HG02852 (cell line): Measurements from ENCODE around the gene NEU2.
"Not testable (repeated sequence)": the region's sequence is repeated elsewhere in the genome, so short reads cannot be mapped to it uniquely, and the experiment has no call there.

ENCODE experiments used
- ATAC-seq: cut with Tn5 transposase; IDR thresholded peaks from one replicate; pipeline ENCODE4 v1.9.1; 2021; ENCODE audit warnings: mild to moderate bottlenecking, moderate library complexity; ENCODE audit not compliant: unreplicated experiment

The NEU2 gene

GRCh38 chr2:233033672-233034071 is 1.2 kb downstream of the NEU2 start:
- no peak for ATAC-seq

DNA sequence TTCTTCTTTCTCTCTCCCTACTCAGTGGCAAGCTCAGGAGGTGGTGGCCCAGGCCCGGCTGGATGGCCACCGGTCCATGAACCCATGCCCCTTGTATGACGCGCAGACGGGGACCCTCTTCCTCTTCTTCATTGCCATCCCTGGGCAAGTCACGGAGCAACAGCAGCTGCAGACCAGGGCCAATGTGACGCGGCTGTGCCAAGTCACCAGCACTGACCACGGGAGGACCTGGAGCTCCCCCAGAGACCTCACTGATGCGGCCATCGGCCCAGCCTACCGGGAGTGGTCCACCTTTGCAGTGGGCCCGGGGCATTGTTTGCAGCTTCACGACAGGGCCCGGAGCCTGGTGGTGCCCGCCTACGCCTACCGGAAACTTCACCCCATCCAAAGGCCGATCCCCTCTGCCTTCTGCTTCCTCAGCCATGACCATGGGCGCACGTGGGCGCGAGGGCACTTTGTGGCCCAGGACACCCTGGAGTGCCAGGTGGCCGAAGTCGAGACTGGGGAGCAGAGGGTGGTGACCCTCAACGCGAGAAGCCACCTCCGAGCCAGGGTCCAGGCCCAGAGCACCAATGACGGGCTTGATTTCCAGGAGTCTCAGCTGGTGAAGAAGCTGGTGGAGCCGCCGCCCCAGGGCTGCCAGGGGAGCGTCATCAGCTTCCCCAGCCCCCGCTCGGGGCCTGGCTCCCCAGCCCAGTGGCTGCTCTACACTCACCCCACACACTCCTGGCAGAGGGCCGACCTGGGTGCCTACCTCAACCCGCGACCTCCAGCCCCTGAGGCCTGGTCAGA is 1.8 kb downstream of the NEU2 start:
- ATAC-seq = no peak

DNA sequence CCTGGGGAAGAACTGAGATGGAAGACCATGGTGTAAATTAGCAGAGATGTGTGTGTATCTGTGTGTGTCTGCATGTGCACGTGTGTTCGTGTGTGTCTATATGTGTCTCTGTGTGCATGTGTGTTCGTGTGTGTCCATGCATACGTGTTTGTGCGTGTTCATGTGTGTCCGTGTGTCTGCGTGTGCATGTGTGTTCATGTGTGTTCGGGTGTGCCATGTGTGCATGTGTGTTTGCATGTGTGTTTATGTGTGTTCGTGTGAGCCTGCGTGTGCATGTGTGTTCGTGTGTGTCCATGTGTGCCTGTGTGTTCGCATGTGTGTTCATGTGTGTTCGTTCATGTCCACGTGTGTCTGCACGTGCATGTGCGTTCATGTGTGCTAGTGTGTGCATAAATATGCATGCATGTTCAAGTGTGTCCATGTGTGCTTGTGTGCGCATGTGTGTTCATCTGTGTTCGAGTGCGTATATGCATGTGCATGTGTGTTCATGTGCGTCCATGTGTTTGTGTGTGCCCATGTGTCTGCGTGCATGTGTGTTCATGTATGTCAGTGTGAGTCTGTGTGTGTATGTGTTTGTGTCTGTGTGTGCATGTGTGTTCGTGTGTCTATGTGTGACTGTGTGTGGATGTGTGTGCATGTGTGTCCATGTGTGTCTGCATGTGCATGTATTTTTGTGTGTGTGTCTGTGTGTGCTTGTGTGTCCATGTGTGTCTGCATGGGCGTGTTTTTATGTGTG is 3.1 kb downstream of the NEU2 start:
- ATAC-seq = no peak

GRCh38 chr2:233036162-233036838 is 3.8 kb downstream of the NEU2 start:
- no peak for ATAC-seq

DNA sequence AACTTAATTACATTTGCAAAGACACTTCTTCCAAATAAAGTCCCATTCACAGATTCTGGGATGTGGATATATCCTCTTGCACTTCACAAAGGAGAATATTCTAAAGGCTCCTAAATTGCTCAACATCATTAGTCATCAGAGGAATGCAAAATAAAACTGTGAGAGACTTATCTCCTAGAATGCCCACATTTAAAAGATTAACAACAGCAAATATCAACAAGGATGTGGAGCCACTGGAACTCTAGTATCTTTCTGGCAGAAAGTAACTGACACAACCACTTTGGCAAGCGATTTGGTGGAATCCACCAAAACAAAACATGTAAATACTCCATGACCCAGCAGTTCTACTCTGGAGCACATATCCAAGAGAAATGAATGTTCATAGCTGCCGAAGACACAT is 4.6 kb downstream of the NEU2 start:
- ATAC-seq = no peak

GRCh38 chr2:233039212-233039845 is 6.9 kb downstream of the NEU2 start:
- ATAC-seq = no peak

DNA sequence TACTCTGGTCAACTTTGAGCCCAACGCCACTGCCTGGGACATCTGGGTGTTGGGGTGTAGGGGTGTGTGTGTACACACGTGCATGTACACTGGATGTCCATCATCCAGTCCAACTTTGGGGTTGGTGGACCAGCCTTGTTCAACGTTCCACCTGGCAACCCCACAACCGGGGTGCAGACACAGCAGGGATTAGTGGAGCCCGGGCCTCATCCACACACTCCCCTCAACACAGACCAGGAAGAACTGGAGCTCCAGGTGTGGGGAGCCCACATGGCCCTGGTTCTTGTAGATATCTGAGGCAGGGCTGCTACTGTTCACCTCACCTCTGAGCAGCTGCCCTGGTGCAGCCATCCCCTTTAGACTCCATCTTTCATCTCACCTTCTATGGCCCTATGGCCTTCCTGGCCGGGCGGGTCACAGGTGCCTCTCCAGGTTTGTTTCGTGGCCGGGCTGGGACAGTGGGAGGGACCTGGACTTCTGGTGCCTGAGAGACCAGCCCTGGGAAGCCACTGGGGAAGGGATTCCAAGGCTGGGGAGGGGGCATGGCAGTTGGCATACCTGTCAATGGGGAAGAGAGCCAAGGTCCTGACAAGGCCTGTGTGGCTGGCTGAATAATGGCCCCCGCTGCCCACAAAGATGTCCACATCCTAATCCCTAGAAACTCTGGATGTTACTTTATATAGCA is 7.5 kb downstream of the NEU2 start:
- no peak for ATAC-seq

GRCh38 chr2:233040571-233040970 is 8.1 kb downstream of the NEU2 start:
- no peak for ATAC-seq

DNA sequence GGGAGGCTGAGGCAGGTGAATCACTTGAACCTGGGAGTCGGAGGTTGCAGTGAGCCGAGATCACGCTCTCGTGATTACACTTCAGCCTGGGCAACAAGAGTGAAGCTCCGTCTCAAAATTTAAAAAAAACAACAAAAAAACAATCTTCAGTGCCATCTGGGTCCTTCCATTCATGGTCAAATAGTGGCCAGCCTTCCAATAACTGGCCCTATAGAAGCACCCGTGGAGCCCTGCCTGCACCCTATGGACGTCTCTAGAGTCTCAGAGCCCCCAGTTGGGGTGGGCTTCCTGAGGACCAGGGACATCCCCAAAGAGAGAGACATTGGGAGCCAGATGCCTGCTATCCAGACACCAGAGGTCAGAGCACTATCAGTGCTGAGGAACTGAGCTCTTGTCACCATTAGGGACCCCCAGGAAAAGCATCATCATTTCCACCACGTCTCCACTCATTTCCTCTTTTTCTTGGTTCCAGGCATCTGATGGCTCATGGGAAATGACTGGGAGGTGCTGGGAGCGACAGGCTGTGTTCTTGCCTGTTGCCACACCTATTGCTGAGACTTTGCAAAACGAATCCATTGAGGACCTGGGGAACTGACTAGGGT is 9.4 kb downstream of the NEU2 start:
- ATAC-seq = no peak

GRCh38 chr2:233042549-233042948 is 10.1 kb downstream of the NEU2 start:
- ATAC-seq = no peak

DNA sequence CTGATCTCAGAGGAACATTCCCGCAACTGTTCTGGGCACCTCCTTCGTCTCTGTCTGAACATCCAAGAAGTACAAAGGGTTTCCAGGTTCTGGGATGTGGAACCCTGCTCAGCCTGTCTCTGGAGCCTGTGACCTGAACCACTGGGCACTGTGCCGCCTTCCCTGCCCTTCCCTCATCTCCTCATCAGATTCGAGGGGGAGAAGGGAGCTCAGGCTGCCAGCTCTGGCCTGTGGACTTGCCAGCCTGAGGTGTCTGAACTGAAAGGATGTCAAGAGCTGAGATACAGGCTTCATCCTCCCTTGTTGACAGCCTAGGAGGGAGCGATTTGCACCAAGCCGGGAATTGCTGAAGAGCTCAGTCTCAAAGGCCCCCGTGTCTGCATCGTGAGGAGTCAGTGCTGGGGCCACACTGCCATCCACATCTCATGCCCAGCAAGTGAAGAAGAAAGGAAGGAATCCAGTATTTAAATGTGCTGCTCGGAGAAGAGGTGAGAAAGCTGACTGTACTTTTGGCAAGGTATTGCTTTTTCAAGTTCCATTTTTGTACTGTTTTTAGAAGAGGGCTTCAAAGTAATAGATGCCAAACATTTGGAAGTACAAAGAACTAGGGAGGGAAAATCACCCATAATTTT is 12.6 kb downstream of the NEU2 start:
- no peak for ATAC-seq

DNA sequence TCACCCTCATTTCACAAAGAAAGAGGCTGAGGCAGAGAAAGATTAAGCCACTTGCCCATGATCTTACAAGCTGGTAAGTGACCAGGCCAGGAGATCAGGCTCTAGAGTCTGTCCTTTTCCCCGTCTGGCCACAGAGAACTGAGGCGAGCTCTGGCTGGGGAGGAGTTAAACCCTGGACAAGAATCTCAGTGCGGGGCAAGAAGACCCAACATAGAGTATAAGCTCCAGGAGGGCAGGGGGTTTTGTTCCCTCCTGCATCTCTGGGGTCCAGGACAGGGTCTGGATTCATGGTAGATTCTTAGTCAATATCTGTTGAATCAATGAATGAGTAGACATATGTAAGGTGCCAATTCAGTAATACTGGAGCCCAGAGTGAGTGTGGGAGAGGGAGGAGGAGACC is 14.7 kb downstream of the NEU2 start:
- ATAC-seq = no peak

GRCh38 chr2:233047667-233048066 is 15.2 kb downstream of the NEU2 start:
- no peak for ATAC-seq

GRCh38 chr2:233048569-233049193 is 16.2 kb downstream of the NEU2 start:
- ATAC-seq = no peak

DNA sequence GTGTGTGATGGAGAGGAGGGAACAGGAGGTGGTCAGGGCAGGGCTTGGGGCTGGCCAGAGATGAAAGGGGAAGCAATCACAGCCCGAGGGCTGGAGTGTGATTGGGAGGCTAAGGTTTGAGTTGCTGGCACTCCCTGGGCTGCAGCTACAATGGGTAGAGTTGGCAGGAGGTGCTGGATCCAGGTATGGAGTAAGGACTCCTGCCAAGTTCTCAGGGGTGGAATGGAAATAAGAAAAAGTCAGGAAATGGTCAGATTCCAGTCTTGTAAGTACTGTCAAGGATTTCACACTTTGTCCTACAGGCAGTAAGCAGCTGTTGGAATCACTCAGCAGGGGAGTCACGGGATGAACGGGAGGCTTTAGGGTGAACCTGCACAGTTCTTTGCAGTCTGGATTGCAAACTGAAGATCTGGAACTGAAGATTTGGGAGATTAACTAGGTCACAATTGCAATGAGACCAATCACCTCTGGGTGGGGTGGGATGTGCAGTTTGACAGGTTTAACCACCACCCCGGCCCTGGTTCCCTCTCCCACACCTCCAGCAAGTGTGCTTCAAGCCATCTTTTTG is 16.8 kb downstream of the NEU2 start:
- no peak for ATAC-seq

GRCh38 chr2:233051241-233052149 is 19.0 kb downstream of the NEU2 start:
- ATAC-seq = no peak

- not testable (repeated sequence) for ATAC-seq
Measured at GRCh38 chr2:233052517-233052916, 20.0 kb downstream of the NEU2 start.
